GM23248 (cell line): ENCODE data around the gene DENND6A.

Experiments used
- EZH2 ChIP-seq: fragments of 200-600 bp; sonication (generic); IDR thresholded peaks from 2 replicates; pipeline ENCODE4 v1.6.1; 2018; ENCODE audit warnings: antibody characterized with exemption, mild to moderate bottlenecking; ENCODE audit not compliant: insufficient read depth, poor library complexity, severe bottlenecking
- EZH2phosphoT487 ChIP-seq: fragments of 200-600 bp; sonication (generic); IDR thresholded peaks from 2 replicates; pipeline ENCODE4 v1.6.1; 2018; ENCODE audit warnings: antibody characterized with exemption, moderate library complexity, mild to moderate bottlenecking, low read depth; ENCODE audit not compliant: insufficient read depth

DNA sequence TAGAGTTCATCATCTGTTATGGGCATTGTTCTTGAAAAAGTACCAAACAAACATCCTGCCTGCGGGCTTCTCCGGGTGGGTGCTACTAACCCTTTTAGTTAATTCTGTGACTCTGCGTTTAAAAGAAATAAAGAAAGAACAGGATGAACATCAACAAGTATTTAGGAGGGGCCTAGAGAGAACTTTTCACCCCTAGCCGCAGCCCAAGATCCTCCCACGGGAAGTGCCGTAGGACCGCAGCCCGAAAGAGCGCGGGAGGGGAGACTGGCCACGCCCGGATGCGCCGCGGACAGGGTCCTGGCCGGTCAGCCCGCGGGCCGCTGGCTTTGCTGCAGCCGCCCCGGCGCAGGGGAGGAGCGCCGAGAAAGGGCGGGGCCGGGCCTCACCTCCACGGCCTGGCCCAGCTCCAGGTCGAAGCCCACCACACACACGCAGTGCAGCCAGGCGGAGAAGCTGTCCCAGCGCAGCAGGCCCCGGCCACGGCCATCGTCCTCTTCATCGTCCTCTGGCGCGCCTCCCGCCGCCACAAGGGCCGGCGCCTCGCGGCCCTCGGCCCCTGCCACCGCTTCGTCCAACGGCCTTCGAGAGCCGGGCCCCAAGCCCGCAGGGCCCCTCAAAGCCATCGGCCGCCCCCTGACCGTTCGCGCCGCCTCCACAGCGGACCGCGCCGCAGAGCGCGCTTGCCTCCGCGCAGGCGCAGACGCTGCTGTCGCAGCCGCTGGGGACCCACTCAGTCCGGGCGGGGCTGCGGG lies at the start of gene DENND6A:
- no peak for TF ChIP-seq EZH2
- no peak for TF ChIP-seq EZH2phosphoT487
